NCI-H345 treated with DMSO at 0.1 percent for 48 hours (cell line): ENCODE data around the gene DCTD.

ENCODE experiments used
- DNase-seq: peaks from one replicate; lab custom pipeline; 2025; ENCODE audit not compliant: unreplicated experiment; lab: John Stamatoyannopoulos, UW

Gene DCTD

GRCh38 chr4:182873726-182874125 is 43.5 kb downstream of the DCTD start:
- DNase-seq: no peak

- DNase-seq: no peak
These were observed 43.9 kb downstream of the DCTD start for GRCh38 chr4:182873289-182873688.

DNA sequence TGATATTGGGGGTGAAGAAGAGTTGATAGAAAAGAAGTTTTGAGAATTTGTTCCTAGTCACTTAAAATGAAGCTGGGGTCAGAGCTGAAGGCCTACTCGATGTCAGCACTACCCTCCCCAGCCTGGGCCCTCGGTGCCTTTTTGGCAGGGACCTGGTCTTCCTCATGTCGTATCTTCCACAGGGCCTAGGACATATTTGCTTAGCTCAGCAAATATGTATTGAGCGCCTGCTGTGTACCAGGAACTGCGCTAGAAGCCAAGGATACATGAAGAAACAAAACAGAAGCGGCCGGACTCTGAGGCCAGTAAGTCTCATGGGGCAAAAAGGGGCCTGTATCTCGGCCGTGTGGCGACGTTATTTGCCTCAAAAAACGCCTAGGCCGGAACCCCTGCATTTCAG is 44.3 kb downstream of the DCTD start:
- no peak for DNase-seq

- DNase-seq: no peak
These were observed 45.6 kb downstream of the DCTD start for GRCh38 chr4:182871616-182872015.

GRCh38 chr4:182869697-182870096 is 47.5 kb downstream of the DCTD start:
- no peak for DNase-seq

GRCh38 chr4:182866746-182867145 is 50.4 kb downstream of the DCTD start:
- DNase-seq: no peak

GRCh38 chr4:182863501-182863900 is 53.7 kb downstream of the DCTD start:
- DNase-seq: peak; percentile 56

- DNase-seq: peak; percentile 75
These were observed 54.3 kb downstream of the DCTD start for GRCh38 chr4:182862921-182863320.

GRCh38 chr4:182862141-182862875 is 54.9 kb downstream of the DCTD start:
- peak; percentile 65 for DNase-seq

GRCh38 chr4:182861346-182861745 is 55.8 kb downstream of the DCTD start:
- no peak for DNase-seq

DNA sequence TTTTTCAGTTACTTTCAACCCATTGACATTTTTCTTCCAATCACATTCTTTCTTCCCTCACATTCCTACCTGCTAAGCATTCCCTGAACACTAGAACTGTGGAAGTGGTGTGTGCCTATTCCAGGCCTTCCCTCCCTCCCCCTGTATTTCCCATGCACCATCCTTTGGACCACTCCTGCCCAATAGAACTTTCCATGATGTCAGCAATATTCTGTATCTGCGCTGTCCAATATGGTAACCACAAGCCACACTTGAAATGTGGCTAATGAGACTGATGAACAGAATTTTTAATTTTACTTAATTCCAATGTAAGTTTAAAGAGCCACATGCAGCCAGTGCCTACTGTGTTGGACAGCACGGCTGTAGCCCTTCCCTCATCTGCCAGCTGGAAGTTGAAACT is 57.5 kb downstream of the DCTD start:
- DNase-seq: no peak

GRCh38 chr4:182858711-182859110 is 58.5 kb downstream of the DCTD start:
- DNase-seq: no peak

GRCh38 chr4:182856862-182857261 is 60.3 kb downstream of the DCTD start:
- no peak for DNase-seq

GRCh38 chr4:182855877-182856276 is 61.3 kb downstream of the DCTD start:
- no peak for DNase-seq

DNA sequence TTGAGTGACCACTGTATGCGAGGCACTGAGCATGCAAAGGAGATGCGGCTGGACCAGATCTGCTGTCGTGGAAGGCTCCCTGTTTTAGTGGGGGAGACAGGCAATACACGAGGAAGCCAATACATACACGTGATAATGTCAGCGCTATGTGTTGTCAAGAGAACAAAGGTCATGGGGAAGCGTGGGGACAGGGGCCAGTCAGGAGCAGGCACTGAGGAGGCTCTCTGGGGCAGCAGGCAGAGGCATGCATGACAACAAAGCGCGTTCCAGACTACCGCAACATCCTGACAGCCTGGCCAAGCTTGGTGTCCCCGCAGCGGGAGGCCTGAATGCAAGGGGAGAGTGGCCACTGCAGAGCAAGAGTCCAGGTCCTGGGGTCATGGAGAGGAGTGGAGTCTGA is 61.9 kb downstream of the DCTD start:
- DNase-seq: no peak

GRCh38 chr4:182854466-182854865 is 62.7 kb downstream of the DCTD start:
- no peak for DNase-seq

DNA sequence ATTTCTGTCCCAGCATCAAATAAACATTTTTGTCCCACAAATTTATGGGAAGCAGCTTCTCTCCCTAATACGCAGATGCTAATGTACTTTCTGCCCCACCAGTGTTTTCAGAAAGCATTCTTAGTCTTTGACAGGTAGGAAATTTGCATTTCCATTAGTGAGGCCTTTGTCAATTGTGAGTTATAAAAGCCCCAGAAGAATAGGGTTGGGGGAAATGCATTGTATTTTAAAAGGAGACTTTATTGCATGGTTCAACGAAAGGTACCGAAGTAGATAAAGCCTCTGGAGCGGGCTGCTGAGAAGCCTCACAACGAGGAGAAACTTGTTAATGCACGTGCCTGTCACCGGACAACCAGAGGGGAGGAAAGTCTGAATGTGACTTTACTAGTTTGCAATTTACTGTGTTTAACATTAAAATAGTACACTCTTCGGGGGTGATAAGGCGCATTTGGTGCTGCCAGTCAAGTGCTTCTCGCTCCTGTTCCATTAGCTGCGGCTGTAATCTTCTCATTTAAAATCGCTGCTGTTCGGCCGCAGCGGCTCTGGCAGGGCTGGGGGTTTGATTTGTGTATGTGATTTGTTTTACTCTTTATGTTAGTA is 63.4 kb downstream of the DCTD start:
- no peak for DNase-seq

- no peak for DNase-seq
These were observed 68.5 kb downstream of the DCTD start for GRCh38 chr4:182848685-182849084.

- DNase-seq: no peak
These were observed 69.4 kb downstream of the DCTD start for GRCh38 chr4:182847576-182848450.

DNA sequence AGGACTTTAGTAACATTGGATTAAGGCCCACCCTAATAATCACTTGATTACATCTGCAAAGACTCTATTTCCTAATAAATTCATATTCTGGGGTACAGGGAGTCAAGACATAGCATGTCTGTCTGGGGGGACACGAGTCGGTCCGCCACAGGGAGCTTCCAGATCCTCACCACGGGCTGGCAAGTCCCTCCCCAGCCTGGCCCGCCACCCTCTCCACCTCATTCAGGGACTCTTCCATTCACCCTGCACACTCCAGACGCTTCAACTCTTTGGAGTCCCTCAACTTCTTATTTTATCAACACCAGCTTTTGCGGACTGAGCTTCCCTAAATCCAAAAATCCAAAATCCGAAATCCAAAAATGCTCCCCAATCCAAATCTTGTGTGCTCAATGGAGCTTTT is 71.2 kb downstream of the DCTD start:
- no peak for DNase-seq

GRCh38 chr4:182845618-182846017 is 71.6 kb downstream of the DCTD start:
- no peak for DNase-seq

- no peak for DNase-seq
These were observed 73.3 kb downstream of the DCTD start for GRCh38 chr4:182843808-182844325.
